Measurements from ENCODE around the gene BAIAP2L1. TPM values are rescaled to one million over a fixed set of nuclear protein-coding genes. Genes with fewer than 3 reads are reported as not detected.

BAIAP2L1 gene
- total RNA-seq, 1 donor from 2014 or later = 28.0 TPM

- peaks cover 22% of the 10 kb centered on the region for H3K36me3 Mint-ChIP-seq
- TF ChIP-seq CTCF (conservative IDR thresholded peaks at IDR 0.05) = no peak
- DNase-seq (ENCODE audit: extremely low spot score, unreplicated experiment) = no peak
- H3K4me3 Mint-ChIP-seq = no peak overlapping the region
- peak overlapping the region; percentile 1 for H3K27ac Mint-ChIP-seq
- no peaks in the 10 kb centered on the region for H3K9me3 Mint-ChIP-seq
- no peaks in the 10 kb centered on the region for H3K27me3 Mint-ChIP-seq
- peaks cover 5% of the 10 kb centered on the region for H3K4me1 Mint-ChIP-seq (ENCODE audit: unreplicated experiment)
Observed at GRCh38 chr7:98305951-98306535, 94.8 kb downstream of the BAIAP2L1 start.

GRCh38 chr7:98303906-98304305, 97.0 kb downstream of the BAIAP2L1 start:
- no peaks in the 10 kb centered on the region for H3K27me3 Mint-ChIP-seq
- H3K27ac Mint-ChIP-seq = no peak overlapping the region
- H3K36me3 Mint-ChIP-seq = peaks cover 19% of the 10 kb centered on the region
- no peak overlapping the region for H3K4me3 Mint-ChIP-seq
- DNase-seq (ENCODE audit: extremely low spot score, unreplicated experiment) = no peak
- H3K9me3 Mint-ChIP-seq = no peaks in the 10 kb centered on the region
- peaks cover 5% of the 10 kb centered on the region for H3K4me1 Mint-ChIP-seq (ENCODE audit: unreplicated experiment)
- TF ChIP-seq CTCF (conservative IDR thresholded peaks at IDR 0.05) = no peak

DNA sequence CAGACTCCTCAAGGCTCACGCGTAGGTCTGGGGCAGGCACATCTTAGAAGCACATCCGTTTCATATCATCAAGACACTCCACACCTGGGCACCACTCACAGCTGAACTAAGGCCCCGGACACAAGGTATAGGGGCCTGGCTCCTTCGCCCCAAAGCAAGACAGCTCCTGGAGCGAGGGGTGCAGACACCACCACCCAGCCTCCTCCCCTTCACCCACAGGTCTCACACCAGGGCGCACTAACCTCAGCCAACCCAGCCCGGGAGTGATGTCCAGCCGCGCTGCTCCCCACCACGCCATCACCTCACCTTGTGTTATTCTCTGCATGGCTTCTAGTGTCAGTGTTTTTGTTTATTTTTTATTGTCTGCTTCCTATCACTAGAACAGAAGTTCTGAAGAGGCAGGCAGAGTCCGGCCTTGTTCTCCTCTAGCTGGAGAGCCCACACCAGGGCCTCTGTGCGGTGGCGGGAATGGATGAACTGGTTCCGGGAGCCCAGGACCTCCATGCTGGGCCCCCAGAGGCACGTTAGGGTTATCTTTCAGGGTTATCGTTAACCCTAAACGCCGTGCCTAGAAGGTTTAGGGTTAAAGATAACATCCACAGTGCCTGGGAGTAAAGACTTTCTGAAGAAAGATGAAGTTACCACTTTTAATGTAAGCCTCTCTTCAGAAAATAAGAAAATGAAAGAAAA, 97.6 kb downstream of the BAIAP2L1 start:
- Mint-ChIP-seq H3K9me3 (no peaks in the 10 kb centered on the region), H3K36me3 (peaks cover 19% of the 10 kb centered on the region), H3K27me3 (no peaks in the 10 kb centered on the region), H3K4me1 (ENCODE audit: unreplicated experiment) (peaks cover 5% of the 10 kb centered on the region), H3K4me3 (no peak overlapping the region), H3K27ac (no peak overlapping the region)
- no peak for DNase-seq (ENCODE audit: extremely low spot score, unreplicated experiment)
- no peak for TF ChIP-seq CTCF (conservative IDR thresholded peaks at IDR 0.05)

DNA sequence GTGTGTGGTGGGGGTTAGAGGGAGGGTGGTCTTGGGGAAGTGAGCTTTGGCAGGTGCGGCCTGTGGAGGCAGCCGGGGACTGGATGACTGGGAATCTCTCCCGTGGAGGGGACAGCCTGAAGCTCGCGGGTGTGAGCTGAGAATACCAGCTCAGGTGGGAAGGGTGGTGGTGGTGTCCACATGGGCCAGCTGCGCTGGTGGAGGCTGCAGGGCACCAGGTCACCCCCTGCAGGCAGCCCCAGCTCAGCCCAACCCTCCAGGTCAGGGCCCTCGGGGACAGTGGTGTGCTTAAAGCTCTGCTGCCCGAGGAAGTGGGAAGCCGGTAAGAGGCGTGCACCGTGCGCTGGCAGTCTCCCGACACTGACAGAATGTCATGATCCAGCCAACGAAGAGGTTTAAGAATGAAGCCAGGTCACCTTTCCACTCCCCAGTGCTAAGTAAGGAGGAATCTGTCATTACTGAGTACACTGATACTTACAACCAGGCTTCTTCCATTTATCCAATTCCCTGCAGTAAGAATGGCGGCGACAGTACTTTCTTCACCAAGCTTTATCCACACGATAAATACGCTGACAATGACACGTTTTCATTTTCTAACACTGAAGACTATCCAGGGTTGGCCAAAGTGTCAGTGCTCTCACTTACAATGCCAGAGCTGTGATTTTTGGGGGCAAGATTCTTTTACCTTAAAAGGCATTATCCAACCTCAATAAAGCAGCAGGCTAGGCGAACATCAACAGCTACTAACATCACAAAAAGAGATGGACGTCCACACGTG, 99.0 kb downstream of the BAIAP2L1 start:
- Mint-ChIP-seq H3K27me3 (no peaks in the 10 kb centered on the region), H3K9me3 (no peaks in the 10 kb centered on the region), H3K27ac (no peak overlapping the region), H3K4me3 (no peak overlapping the region), H3K4me1 (ENCODE audit: unreplicated experiment) (peaks cover 5% of the 10 kb centered on the region), H3K36me3 (peaks cover 19% of the 10 kb centered on the region)
- TF ChIP-seq CTCF (conservative IDR thresholded peaks at IDR 0.05) = no peak
- no peak for DNase-seq (ENCODE audit: extremely low spot score, unreplicated experiment)

DNA sequence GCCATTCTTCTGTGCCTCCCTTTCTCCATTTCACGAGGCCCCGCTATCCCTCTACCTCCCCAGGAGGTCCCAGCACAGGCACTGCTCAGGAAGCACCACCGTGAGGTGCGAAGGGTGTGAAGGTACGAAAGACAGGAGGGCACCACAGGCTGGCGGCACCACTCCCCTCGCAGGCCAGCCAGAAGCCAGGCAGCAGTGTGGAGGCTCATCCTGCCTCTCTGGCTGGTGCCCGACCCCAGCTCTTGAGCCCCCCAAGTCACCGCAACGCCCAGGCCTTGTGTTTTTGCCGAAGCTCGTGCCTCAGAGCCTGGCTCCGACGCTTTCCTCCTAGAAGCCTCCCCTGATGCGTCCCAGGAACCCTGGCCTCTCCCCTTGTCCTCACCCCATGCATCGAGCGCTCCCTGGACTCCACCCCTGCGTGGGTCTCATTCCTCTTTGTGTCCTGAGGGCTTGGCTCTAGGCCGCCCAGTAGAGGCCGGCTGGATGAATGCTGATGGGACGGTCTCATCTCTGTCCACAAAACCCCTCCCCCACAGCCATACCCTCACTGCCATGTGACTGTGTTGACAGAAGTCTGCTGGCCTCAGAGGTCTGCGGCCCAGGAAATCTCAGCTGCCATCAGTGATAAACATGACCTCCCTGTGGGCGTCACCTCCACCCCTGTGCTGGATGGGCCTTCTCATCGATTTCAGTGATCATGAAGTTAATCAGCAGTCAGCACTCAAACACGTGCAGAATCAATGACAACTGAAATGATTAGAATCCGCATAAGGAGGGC, 100.1 kb downstream of the BAIAP2L1 start:
- DNase-seq (ENCODE audit: extremely low spot score, unreplicated experiment) = no peak
- H3K36me3 Mint-ChIP-seq = peaks cover 16% of the 10 kb centered on the region
- TF ChIP-seq CTCF (conservative IDR thresholded peaks at IDR 0.05) = no peak
- no peak overlapping the region for H3K27ac Mint-ChIP-seq
- H3K4me3 Mint-ChIP-seq = no peak overlapping the region
- no peaks in the 10 kb centered on the region for H3K27me3 Mint-ChIP-seq
- H3K4me1 Mint-ChIP-seq (ENCODE audit: unreplicated experiment) = peaks cover 5% of the 10 kb centered on the region
- H3K9me3 Mint-ChIP-seq = no peaks in the 10 kb centered on the region
